K562 (cell line): ENCODE measurements around the gene ZNF292. TPM values are rescaled to one million over a fixed set of nuclear protein-coding genes. Genes with fewer than 3 reads are reported as not detected.

ENCODE experiments used
- ATF6 ChIP-seq: sonication (generic); formaldehyde crosslinking; IDR thresholded peaks from 2 replicates; pipeline ENCODE4 v1.4.0; 2020; ENCODE audit warnings: mild to moderate bottlenecking, missing genetic modification reagents
- HSF4 ChIP-seq: fragments of 250-450 bp; sonication (Bioruptor Pico); IDR thresholded peaks from 2 replicates; pipeline ENCODE4 v2.1.2; 2022; ENCODE audit warnings: mild to moderate bottlenecking, moderate library complexity, borderline replicate concordance
- IFI16 ChIP-seq: fragments of 250-450 bp; sonication (Bioruptor Pico); IDR thresholded peaks from 2 replicates; pipeline ENCODE4 v2.1.2; 2022; ENCODE audit warnings: mild to moderate bottlenecking, inconsistent platforms
- KAT8 ChIP-seq: fragments of 450-650 bp; IDR thresholded peaks from 2 replicates; pipeline ENCODE4 v1.6.1; 2016; ENCODE audit warnings: low read depth, mild to moderate bottlenecking
- KDM4B ChIP-seq, 2 experiments: fragments of 450-650 bp in 1 of 2; sonication (generic) in 1 of 2; IDR thresholded peaks; 2 replicates each; pipeline ENCODE4 v1.6.1; 2016 to 2017; ENCODE audit warnings: borderline replicate concordance in 2 of 2, antibody characterized with exemption in 1 of 2, low read depth in 1 of 2, mild to moderate bottlenecking in 1 of 2
- LCOR ChIP-seq: sonication (generic); formaldehyde crosslinking; IDR thresholded peaks from 2 replicates; pipeline ENCODE4 v1.8.0; 2022; ENCODE audit warnings: mild to moderate bottlenecking, missing genetic modification reagents
- MCM3 ChIP-seq: fragments of 450-650 bp; IDR thresholded peaks from 2 replicates; pipeline ENCODE4 v1.6.1; 2016
- PATZ1 ChIP-seq: fragments of 250-450 bp; sonication (Bioruptor Pico); IDR thresholded peaks from 2 replicates; pipeline ENCODE4 v1.5.0; 2020; ENCODE audit warnings: mild to moderate bottlenecking, borderline replicate concordance
- PCBP2 ChIP-seq: fragments of 200-400 bp; formaldehyde crosslinking; IDR thresholded peaks from 2 replicates; pipeline ENCODE4 v1.6.1; 2018; ENCODE audit warnings: low read length, low read depth, mild to moderate bottlenecking, moderate library complexity; ENCODE audit not compliant: poor library complexity, severe bottlenecking
- ZNF354B ChIP-seq: fragments of 250-450 bp; sonication (Bioruptor Pico); IDR thresholded peaks from 2 replicates; pipeline ENCODE4 v1.4.0; 2020
- ZNF407 ChIP-seq: fragments of 450-650 bp; IDR thresholded peaks from 2 replicates; pipeline ENCODE4 v1.6.1; 2016; ENCODE audit warnings: low read depth
- ZNF449 ChIP-seq: fragments of 250-450 bp; sonication (Bioruptor Pico); IDR thresholded peaks from 2 replicates; pipeline ENCODE4 v1.8.0; 2022; ENCODE audit warnings: moderate library complexity, mild to moderate bottlenecking, inconsistent platforms
- polyA plus RNA-seq, 8 experiments: library from polyadenylated mRNA; depleted of rRNA in 4 of 8; stranded (reverse) in 5 of 8; unstranded in 3 of 8; fragments of >200 nt; fragmentation: Nextera tagmentation in 2 of 8; fragmentation: Illumina TruSeq in 1 of 8; extraction: Ambion mirVana in 2 of 8; extraction: Trizol in 1 of 8; gene quantifications; 2 replicates each; pipeline versions ENCODE4 v1.2.1 to v1.2.3, GENCODE V29; 2011 to 2014; ENCODE audit warnings: inconsistent platforms in 1 of 8, missing spikeins in 1 of 8
- total RNA-seq, 7 experiments: library from RNA; depleted of rRNA in 6 of 7; stranded (reverse); fragments of >200 nt in 6 of 7; fragmentation: Illumina TruSeq in 2 of 7; extraction: Trizol in 2 of 7; gene quantifications; 2 replicates each; pipeline versions ENCODE4 v1.2.1 to v1.2.3, GENCODE V29; 2011 to 2021; ENCODE audit warnings: low replicate concordance in 1 of 7

Gene ZNF292
- total and polyA plus RNA-seq, 9 of the 15 experiments (the other 6 are each of a cell fraction or from before 2014, with no cell fraction given), result 4.4 to 17.1 (median 12.8) TPM

GRCh38 chr6:87154993-87155841 is at the start of gene ZNF292 (continued):
- TF ChIP-seq HSF4 (no peak), ZNF354B (CRISPR knock-in tag) (no peak), ATF6 (peak; percentile 94; the same call in 1 of the 2 replicates), KAT8 (no peak), KDM4B (IDR thresholded peaks at IDR 0.05; ENCODE audit: borderline replicate concordance in 2 of 2, low read depth in 1 of 2) (peak in 1 of 2 experiments; percentile 80; a peak in 2 of 4 replicates), ZNF449 (CRISPR knock-in tag) (peak; percentile 82), IFI16 (CRISPR knock-in tag) (no peak), PCBP2 (no peak), ZNF407 (no peak; the same call in 1 of the 2 replicates), MCM3 (no peak), PATZ1 (CRISPR knock-in tag) (no peak), LCOR (CRISPR knock-in tag) (peak; percentile 96)
